Measurements from ENCODE around the gene CLEC19A. TPM values are rescaled to one million over a fixed set of nuclear protein-coding genes. Genes with fewer than 3 reads are reported as not detected.

Gene CLEC19A
- total RNA-seq, result not detected

DNA sequence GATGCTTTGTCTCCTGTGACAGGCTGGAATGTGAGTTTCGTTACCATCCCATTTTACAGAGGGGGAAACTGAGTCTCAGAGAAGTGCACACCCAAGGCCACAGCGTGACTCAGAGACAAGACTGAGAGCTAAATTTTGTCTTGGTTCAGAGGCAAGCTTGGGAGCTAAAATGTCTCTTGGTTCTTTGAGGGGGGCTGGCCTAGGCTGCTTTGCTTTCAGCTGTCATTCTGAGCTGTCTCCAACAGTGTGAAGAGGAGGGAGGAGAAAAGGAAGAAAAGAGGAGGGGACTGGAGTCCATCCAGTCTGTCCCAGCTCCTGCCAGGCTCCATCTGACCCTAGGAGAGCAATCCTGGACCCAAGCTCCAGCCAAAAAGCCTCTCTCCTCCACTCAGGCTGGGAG, at the start of gene CLEC19A:
CLEC19A (plus strand) TSS at position 301 of the 400 bp plus-strand sequence. CDS start 121 bp downstream, outside the sequence.
- H3K27me3 Mint-ChIP-seq, result peaks cover 5 to 23% of the 10 kb centered on the region in 2 donors
- no peak for DNase-seq (ENCODE audit: low spot score)
- no peak within 1 kb of the TSS for H3K27ac Mint-ChIP-seq
- H3K36me3 Mint-ChIP-seq, result no peaks in the 10 kb centered on the region
- H3K9me3 Mint-ChIP-seq, result no peaks in the 10 kb centered on the region
- no peaks in the 10 kb centered on the region for H3K4me1 Mint-ChIP-seq (ENCODE audit: low read depth in 2 of 2)
- H3K4me3 Mint-ChIP-seq, result no peak within 1 kb of the TSS
- ATAC-seq, result no peak

DNA sequence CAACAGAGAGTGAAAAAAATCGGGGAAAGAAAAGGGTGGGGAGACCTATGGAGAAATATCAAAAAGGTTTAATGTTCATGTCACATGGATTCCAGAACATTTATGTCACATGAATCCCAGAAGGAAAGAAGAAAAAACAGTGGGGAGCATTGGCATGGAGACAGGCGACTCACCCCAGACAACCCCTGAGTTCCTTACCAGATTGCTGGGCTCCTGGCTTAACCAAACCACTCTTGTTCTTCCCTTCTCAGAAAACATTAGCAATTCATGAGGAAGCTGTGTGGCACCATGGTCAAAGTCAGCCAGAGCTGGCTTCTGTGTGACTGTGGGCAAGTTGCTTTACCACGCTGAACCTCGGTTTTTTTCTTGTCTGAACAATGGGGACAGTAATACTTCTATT, 49.6 kb upstream of the CLEC19A start:
- Mint-ChIP-seq H3K27me3 (peaks cover 0 to 6% of the 10 kb centered on the region in 2 donors), H3K27ac (no peak overlapping the region), H3K4me1 (ENCODE audit: low read depth in 2 of 2) (no peaks in the 10 kb centered on the region), H3K4me3 (no peak overlapping the region), H3K36me3 (peaks cover 6% of the 10 kb centered on the region), H3K9me3 (peaks cover 4% of the 10 kb centered on the region)
- ATAC-seq (no peak), DNase-seq (ENCODE audit: low spot score) (no peak)

DNA sequence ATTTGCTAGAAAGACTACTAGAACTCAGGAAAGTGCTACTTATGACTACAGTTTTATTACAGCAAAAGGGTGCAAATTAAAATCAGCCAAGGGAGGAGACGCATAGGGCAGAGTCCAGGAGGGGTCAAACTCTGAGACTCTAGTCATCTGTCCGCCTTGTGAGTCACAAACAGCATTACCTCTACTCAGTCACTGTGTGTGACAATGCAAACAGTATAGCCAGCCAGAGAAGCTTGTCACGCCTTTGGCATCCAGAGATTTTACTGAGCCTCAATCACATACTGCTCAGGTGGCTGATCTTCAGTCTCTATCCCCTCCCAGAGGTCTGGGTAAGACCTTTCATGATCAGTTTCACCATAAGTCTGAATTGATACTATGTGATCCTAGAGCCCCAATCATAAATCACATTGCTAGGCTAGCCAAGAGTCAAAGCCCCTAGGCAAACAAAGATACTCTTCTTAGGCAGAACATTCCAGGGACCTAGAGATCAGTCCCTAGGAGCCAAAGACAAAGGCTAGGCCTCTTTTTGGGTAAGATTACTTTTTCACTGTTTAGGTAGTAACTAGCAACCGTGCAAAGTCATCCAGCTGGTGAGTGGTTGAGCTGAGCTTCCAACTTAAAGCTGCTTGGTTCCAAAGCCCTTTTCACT, 48.8 kb upstream of the CLEC19A start:
- no peaks in the 10 kb centered on the region for H3K4me1 Mint-ChIP-seq (ENCODE audit: low read depth in 2 of 2)
- H3K4me3 Mint-ChIP-seq, result no peak overlapping the region
- no peak for ATAC-seq

DNA sequence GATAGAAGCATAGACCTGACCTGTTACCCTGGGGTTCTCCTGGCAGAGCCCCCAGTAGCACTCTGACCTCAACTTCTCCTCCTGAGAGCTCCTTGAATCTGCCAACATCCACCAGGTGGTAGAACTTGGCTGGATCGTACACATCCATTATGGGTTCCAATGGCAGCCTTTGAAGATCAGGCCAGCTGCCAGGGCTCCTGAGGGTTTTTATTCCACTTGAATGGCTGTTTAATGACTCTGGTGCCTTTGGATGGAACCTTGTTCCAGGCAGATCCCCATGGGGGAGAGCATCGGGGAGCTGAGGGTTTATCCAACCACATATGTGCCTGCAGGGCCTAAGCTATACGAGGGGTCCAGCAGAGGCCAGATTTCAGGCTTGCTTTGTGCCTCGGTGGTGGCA, 47.1 kb upstream of the CLEC19A start:
- H3K4me1 Mint-ChIP-seq (ENCODE audit: low read depth in 2 of 2), result no peaks in the 10 kb centered on the region
- H3K27ac Mint-ChIP-seq, result no peak overlapping the region
- H3K36me3 Mint-ChIP-seq, result peaks cover 6% of the 10 kb centered on the region
- H3K4me3 Mint-ChIP-seq, result no peak overlapping the region
- peaks cover 4% of the 10 kb centered on the region for H3K9me3 Mint-ChIP-seq
- no peak for DNase-seq (ENCODE audit: low spot score)
- H3K27me3 Mint-ChIP-seq, result peaks cover 0 to 13% of the 10 kb centered on the region in 2 donors
- no peak for ATAC-seq

More for the DNA sequence above, 48.8 kb upstream of the CLEC19A start:
- no peak for DNase-seq (ENCODE audit: low spot score)
- Mint-ChIP-seq H3K27ac (no peak overlapping the region), H3K27me3 (peaks cover 0 to 6% of the 10 kb centered on the region in 2 donors), H3K9me3 (peaks cover 4% of the 10 kb centered on the region), H3K36me3 (peaks cover 6% of the 10 kb centered on the region)

DNA sequence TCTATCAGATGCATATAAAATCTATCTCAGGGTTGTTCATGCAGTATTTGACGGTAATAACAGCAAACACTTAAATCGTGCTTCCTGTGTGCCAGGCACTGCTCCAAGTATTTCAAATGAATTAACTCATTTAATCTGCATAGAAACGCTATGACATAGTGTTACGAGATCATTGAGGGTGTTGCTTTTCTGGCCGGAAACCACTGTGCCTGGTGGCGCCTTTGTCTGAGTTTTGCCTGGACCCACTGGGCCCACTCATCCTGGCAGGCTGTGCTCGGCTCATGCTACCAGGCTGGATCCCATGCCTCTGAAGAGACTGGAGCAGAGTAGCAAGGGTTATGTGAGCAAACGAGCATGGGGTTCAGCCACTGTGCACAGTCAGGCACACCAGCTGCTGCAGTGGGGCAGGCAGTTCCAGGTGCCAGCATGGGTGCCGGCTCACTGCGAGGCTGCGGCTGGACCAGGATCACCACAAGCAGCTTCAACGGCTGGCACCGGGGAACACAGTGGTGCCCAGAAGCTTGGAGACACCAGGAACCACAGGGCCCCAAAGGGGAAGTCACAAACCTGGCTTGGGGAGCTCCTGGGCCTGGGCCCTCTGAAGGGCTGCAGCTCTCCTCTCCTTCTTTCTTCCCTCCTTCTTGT, 45.9 kb upstream of the CLEC19A start:
- Mint-ChIP-seq H3K36me3 (peaks cover 6% of the 10 kb centered on the region), H3K9me3 (peaks cover 4% of the 10 kb centered on the region), H3K27me3 (peaks cover 0 to 16% of the 10 kb centered on the region in 2 donors), H3K4me3 (no peak overlapping the region), H3K27ac (no peak overlapping the region), H3K4me1 (ENCODE audit: low read depth in 2 of 2) (no peaks in the 10 kb centered on the region)
- ATAC-seq, result no peak
- no peak for DNase-seq (ENCODE audit: low spot score)

DNA sequence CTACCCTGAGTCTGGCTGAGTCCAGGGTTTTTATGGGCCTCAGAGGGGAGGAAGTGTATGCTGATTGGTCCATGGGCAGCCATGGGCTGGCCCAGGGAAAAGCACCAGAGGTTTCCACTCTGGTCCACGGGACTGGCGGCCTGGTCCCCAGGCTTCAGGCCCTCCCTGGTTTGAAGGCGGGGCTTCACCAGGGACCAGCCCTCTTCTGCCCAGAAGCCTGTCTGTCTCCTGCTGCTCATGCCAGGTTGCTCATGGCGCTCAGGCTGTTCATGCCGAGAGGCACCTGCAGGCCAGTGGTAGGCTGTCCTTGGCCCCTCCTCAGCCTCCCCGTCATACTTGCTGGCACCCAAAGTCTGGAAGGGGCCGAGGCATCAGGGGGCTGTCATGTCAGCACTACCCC, 45.0 kb upstream of the CLEC19A start:
- Mint-ChIP-seq H3K9me3 (peaks cover 3% of the 10 kb centered on the region), H3K36me3 (peaks cover 3% of the 10 kb centered on the region), H3K4me1 (ENCODE audit: low read depth in 2 of 2) (no peaks in the 10 kb centered on the region), H3K27me3 (peaks cover 0 to 16% of the 10 kb centered on the region in 2 donors), H3K27ac (no peak overlapping the region), H3K4me3 (no peak overlapping the region)
- ATAC-seq, result no peak
- DNase-seq (ENCODE audit: low spot score), result no peak

DNA sequence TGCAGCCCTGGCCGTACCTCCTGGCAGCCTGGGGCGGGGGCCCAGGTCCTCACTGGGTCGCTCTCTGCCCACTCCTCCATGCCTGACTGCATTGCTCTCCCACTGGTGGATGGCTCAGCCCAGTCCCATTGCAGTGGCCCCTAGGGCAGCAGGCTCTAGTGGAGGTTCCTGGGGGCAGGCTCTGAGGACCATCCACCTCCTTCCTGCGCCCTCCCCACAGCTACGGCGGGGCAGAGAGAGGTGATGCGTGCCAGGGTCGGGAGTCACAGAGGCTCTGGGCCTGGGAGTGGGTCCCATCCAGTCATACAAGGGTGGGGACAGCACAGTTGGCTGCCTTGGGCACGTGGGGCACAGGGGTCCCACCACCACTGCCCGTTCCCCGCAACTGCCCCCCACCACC, 44.0 kb upstream of the CLEC19A start:
- no peak overlapping the region for H3K4me3 Mint-ChIP-seq
- peaks cover 0 to 12% of the 10 kb centered on the region in 2 donors for H3K27me3 Mint-ChIP-seq
- DNase-seq (ENCODE audit: low spot score) (no peak), ATAC-seq (no peak)
- no peak overlapping the region for H3K27ac Mint-ChIP-seq
- no peaks in the 10 kb centered on the region for H3K9me3 Mint-ChIP-seq
- no peaks in the 10 kb centered on the region for H3K36me3 Mint-ChIP-seq
- no peaks in the 10 kb centered on the region for H3K4me1 Mint-ChIP-seq (ENCODE audit: low read depth in 2 of 2)

DNA sequence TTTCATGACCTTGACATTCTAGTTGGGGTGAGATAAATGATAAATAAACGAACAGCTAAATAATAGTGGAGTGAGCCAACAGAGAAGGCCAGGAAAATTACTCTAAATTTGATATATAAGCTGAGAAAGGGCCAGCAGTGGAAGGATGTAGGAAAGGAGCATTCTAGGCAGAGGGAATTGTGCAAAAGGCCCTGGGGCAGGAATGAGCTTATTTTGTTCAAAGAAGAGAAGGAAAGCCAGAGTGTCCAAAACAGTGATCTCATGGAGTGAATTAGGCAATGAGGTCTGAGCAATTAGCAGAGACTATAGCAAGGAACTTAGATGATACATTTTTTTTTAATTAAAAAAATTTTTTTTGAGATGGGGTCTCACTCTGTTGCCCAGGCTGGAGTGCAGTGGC, 43.3 kb upstream of the CLEC19A start:
- Mint-ChIP-seq H3K9me3 (no peaks in the 10 kb centered on the region), H3K4me3 (no peak overlapping the region), H3K4me1 (ENCODE audit: low read depth in 2 of 2) (no peaks in the 10 kb centered on the region), H3K36me3 (no peaks in the 10 kb centered on the region), H3K27me3 (peaks cover 0 to 12% of the 10 kb centered on the region in 2 donors), H3K27ac (no peak overlapping the region)
- ATAC-seq (no peak), DNase-seq (ENCODE audit: low spot score) (no peak)

DNA sequence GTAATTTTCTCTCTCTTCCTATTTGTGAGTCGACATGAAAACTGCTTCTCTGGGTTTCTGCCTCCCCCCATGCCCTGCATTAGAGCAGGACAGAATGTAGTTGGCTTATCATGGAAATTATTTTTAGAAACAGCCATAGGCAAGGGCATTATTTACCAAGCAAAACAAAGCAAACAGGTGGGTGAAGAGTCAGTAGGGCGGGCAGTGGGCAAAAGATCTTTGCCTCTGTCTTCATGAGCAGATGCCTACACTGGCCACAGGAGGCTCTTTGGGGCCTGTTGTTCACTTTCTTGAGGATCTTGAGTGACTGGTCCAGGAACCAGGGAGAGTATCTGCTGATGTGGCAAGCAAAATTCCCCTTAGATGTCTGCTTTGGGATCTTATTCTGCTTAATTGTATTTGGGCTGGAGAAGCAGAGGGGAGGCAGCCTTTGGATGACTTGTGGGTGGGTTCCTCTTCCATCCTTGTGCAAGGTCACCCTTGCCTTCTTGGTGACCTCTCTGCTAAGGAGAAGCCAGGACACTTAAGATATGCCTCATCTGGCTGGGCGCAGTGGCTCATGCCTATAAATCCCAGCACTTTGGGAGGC, 42.5 kb upstream of the CLEC19A start:
- no peaks in the 10 kb centered on the region for H3K36me3 Mint-ChIP-seq
- no peak overlapping the region for H3K4me3 Mint-ChIP-seq
- DNase-seq (ENCODE audit: low spot score) (no peak), ATAC-seq (no peak)
- H3K4me1 Mint-ChIP-seq (ENCODE audit: low read depth in 2 of 2), result no peaks in the 10 kb centered on the region
- no peaks in the 10 kb centered on the region for H3K9me3 Mint-ChIP-seq
- peaks cover 0 to 12% of the 10 kb centered on the region in 2 donors for H3K27me3 Mint-ChIP-seq
- no peak overlapping the region for H3K27ac Mint-ChIP-seq

DNA sequence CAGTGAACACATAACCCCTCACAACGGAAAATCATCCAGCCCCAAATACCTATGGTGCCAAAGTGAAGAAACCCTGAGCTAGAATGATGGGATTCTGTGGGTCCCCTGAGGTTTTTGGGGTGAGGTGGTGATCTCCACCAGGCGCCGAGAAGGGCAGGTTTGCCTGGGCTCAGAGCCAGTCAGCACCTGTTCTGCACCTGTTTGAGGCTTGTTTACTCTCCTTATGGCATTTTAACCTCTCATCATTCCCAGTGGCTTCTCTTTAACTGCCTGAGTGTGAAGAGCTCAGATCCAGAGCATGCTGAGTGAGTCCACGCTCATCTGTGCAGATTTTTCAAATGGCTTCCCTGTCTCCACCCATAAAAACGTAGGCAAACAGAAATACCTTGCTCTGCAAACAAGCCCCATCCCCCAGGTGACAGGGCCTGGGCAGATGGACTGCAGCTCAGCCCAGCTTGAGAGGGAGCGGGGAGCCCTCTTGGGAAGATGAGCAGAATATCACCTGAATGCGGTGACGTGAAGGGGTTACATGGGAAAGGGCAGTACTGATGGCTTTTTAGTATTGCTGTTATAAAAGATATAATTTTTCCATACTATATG, 40.1 kb upstream of the CLEC19A start:
- Mint-ChIP-seq H3K4me3 (no peak overlapping the region), H3K4me1 (ENCODE audit: low read depth in 2 of 2) (no peaks in the 10 kb centered on the region), H3K36me3 (no peaks in the 10 kb centered on the region), H3K9me3 (no peaks in the 10 kb centered on the region), H3K27me3 (peaks cover 0 to 12% of the 10 kb centered on the region in 2 donors), H3K27ac (no peak overlapping the region)
- no peak for DNase-seq (ENCODE audit: low spot score)
- no peak for ATAC-seq

DNA sequence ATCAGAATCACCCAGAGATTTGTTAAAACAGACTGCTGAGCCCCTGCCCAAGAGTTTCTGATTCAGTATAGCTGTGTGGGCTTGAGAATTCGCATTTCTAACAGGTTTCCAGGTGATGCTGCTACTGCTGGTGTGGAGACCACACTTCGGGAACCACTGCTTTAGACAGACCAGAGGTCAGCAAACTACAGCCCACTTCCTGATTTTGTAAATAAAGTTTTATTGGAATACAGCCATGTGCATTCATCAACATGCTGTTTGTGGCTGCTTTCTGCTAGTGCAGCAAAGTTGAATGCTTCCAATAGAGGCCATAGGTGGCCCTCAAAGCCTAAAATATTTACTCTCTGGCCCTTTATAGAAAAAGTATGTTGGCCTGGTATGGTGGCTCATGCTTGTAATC, 32.6 kb upstream of the CLEC19A start:
- Mint-ChIP-seq H3K27me3 (peaks cover 3 to 11% of the 10 kb centered on the region in 2 donors), H3K4me3 (no peak overlapping the region), H3K27ac (no peak overlapping the region), H3K36me3 (no peaks in the 10 kb centered on the region), H3K9me3 (no peaks in the 10 kb centered on the region), H3K4me1 (ENCODE audit: low read depth in 2 of 2) (no peaks in the 10 kb centered on the region)
- no peak for ATAC-seq
- DNase-seq (ENCODE audit: low spot score), result no peak

DNA sequence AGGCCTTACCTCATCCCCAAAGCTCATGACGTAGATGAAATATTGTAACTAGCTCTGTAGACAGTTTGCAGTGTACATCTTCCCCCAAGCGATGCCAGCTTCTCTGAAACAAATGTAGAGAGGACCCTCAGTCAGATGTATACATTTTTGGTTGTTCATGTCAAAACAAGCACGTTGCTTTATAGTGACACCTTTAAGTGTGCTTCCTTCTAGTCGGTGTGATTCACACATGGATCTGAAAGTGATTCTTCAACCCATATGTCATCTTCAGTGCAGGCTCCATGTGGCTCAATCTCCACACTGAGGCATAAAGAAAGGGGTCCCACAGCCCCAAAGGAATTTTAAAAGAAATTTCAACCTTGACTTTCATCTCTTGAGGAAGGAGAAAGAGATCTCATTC, 30.9 kb upstream of the CLEC19A start:
- no peak overlapping the region for H3K27ac Mint-ChIP-seq
- H3K36me3 Mint-ChIP-seq, result no peaks in the 10 kb centered on the region
- DNase-seq (ENCODE audit: low spot score), result no peak
- no peaks in the 10 kb centered on the region for H3K9me3 Mint-ChIP-seq
- no peak overlapping the region for H3K4me3 Mint-ChIP-seq
- no peaks in the 10 kb centered on the region for H3K4me1 Mint-ChIP-seq (ENCODE audit: low read depth in 2 of 2)
- no peak for ATAC-seq
- peaks cover 3 to 11% of the 10 kb centered on the region in 2 donors for H3K27me3 Mint-ChIP-seq

DNA sequence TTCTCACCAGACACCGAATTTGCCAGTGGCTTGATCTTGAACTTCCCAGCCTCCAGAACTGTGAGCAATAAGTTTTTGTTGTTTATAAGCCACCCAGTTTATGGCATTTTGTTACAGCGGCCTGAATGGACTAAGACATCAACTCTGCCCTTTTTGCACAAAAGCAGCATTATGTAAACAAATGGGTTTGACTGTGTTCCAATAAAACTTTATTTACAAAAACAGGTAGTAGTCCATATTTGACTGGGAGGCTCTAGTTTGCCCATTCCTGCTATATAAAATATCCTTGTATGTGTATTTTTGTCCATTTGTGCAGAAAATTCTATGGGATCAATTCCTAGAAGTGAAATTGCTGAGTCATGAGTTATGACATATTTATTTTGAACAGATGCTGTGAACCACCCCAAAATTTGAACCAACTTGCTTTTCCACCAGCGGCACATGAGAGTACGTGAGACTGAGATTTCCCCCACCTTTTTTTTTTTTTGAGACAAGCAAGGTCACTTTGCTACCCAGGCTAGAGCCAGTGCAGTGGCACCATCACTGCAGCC, 21.3 kb upstream of the CLEC19A start:
- ATAC-seq, result no peak
- no peak overlapping the region for H3K4me3 Mint-ChIP-seq
- H3K36me3 Mint-ChIP-seq, result no peaks in the 10 kb centered on the region
- peaks cover 0 to 3% of the 10 kb centered on the region in 2 donors for H3K27me3 Mint-ChIP-seq
- H3K9me3 Mint-ChIP-seq, result peaks cover 13% of the 10 kb centered on the region
- DNase-seq (ENCODE audit: low spot score), result no peak
- H3K4me1 Mint-ChIP-seq (ENCODE audit: low read depth in 2 of 2), result no peaks in the 10 kb centered on the region
- H3K27ac Mint-ChIP-seq, result no peak overlapping the region

Data from natural killer cell treated with Interleukin-12 subunit alpha and Interleukin-12 subunit beta and Interleukin-15 and Interleukin-18, amount 100 ng/mL, for 72 hours (primary cell).